K562 (cell line): ENCODE measurements around the gene CEACAM20. TPM values are rescaled to one million over a fixed set of nuclear protein-coding genes. Genes with fewer than 3 reads are reported as not detected.
"Not testable (repeated sequence)": the region's sequence is repeated elsewhere in the genome, so short reads cannot be mapped to it uniquely, and the experiment has no call there.

Experiments
- CHCHD3 ChIP-seq: fragments of 250-450 bp; sonication (Bioruptor Pico); IDR thresholded peaks from 2 replicates; pipeline ENCODE4 v2.1.2; 2022; ENCODE audit warnings: mild to moderate bottlenecking
- CUX1 ChIP-seq: fragments of 200-800 bp; sonication (Bioruptor generic); IDR thresholded peaks from 2 replicates; pipeline ENCODE4 v1.6.1; 2016; ENCODE audit warnings: missing genetic modification characterization, missing compliant biosample characterization
- NR2F6 ChIP-seq: fragments of 450-650 bp; formaldehyde crosslinking; IDR thresholded peaks from 2 replicates; pipeline ENCODE4 v1.4.0; 2020; ENCODE audit warnings: mild to moderate bottlenecking
- NR4A1 ChIP-seq, 2 experiments: fragments of 250-450 bp in 1 of 2; fragments of 450-650 bp in 1 of 2; sonication (Bioruptor Pico) in 1 of 2; IDR thresholded peaks; 2 replicates each; pipeline versions ENCODE4 v1.4.0 to v1.6.1; 2016 to 2020; ENCODE audit warnings: mild to moderate bottlenecking in 2 of 2, missing compliant biosample characterization in 1 of 2, missing genetic modification characterization in 1 of 2, moderate library complexity in 1 of 2
- PYGO2 ChIP-seq: fragments of 450-650 bp; IDR thresholded peaks from 2 replicates; pipeline ENCODE4 v1.6.1; 2016; ENCODE audit warnings: mild to moderate bottlenecking, missing genetic modification characterization, moderate library complexity, missing compliant biosample characterization
- TSHZ1 ChIP-seq: fragments of 250-450 bp; sonication (Bioruptor Pico); IDR thresholded peaks from 2 replicates; pipeline ENCODE4 v1.4.0; 2020; ENCODE audit warnings: mild to moderate bottlenecking, moderate library complexity
- ZNF3 ChIP-seq: fragments of 250-450 bp; sonication (Bioruptor Pico); IDR thresholded peaks from 2 replicates; pipeline ENCODE4 v1.5.0; 2021; ENCODE audit warnings: mild to moderate bottlenecking, moderate library complexity
- ZNF324 ChIP-seq: fragments of 250-450 bp; sonication (Bioruptor Pico); IDR thresholded peaks from 2 replicates; pipeline ENCODE4 v1.4.0; 2020; ENCODE audit warnings: mild to moderate bottlenecking
- ZNF445 ChIP-seq: fragments of 250-450 bp; sonication (Bioruptor Pico); IDR thresholded peaks from 2 replicates; pipeline ENCODE4 v1.4.0; 2020; ENCODE audit warnings: low read depth, mild to moderate bottlenecking, moderate library complexity
- ZNF57 ChIP-seq: fragments of 450-650 bp; formaldehyde crosslinking; IDR thresholded peaks from 2 replicates; pipeline ENCODE4 v1.4.0; 2020; ENCODE audit warnings: mild to moderate bottlenecking, moderate library complexity
- ZNF668 ChIP-seq: fragments of 250-450 bp; sonication (Bioruptor Pico); IDR thresholded peaks from 2 replicates; pipeline ENCODE4 v1.8.0; 2022; ENCODE audit warnings: mild to moderate bottlenecking, inconsistent platforms
- ZNF699 ChIP-seq: fragments of 250-450 bp; sonication (Bioruptor Pico); IDR thresholded peaks from 2 replicates; pipeline ENCODE4 v1.8.0; 2021; ENCODE audit warnings: mild to moderate bottlenecking, moderate library complexity; ENCODE audit not compliant: insufficient replicate concordance
- ZNF785 ChIP-seq: fragments of 250-450 bp; sonication (Bioruptor Pico); IDR thresholded peaks from 2 replicates; pipeline ENCODE4 v1.4.0; 2020; ENCODE audit warnings: mild to moderate bottlenecking
- polyA plus RNA-seq, 8 experiments: library from polyadenylated mRNA; depleted of rRNA in 4 of 8; stranded (reverse) in 5 of 8; unstranded in 3 of 8; fragments of >200 nt; fragmentation: Nextera tagmentation in 2 of 8; fragmentation: Illumina TruSeq in 1 of 8; extraction: Ambion mirVana in 2 of 8; extraction: Trizol in 1 of 8; gene quantifications; 2 replicates each; pipeline versions ENCODE4 v1.2.1 to v1.2.3, GENCODE V29; 2011 to 2014; ENCODE audit warnings: inconsistent platforms in 1 of 8, missing spikeins in 1 of 8
- total RNA-seq, 7 experiments: library from RNA; depleted of rRNA in 6 of 7; stranded (reverse); fragments of >200 nt in 6 of 7; fragmentation: Illumina TruSeq in 2 of 7; extraction: Trizol in 2 of 7; gene quantifications; 2 replicates each; pipeline versions ENCODE4 v1.2.1 to v1.2.3, GENCODE V29; 2011 to 2021; ENCODE audit warnings: low replicate concordance in 1 of 7
- TF ChIP-seq, protein P1 (sequence below): fragments of 250-450 bp; sonication (Bioruptor Pico); IDR thresholded peaks from 2 replicates; pipeline ENCODE4 v1.4.0; 2020; ENCODE audit warnings: mild to moderate bottlenecking
- TF ChIP-seq, protein P2 (sequence below): fragments of 250-450 bp; sonication (Bioruptor Pico); IDR thresholded peaks from 2 replicates; pipeline ENCODE4 v1.9.0; 2021; ENCODE audit warnings: mild to moderate bottlenecking, inconsistent platforms

The CEACAM20 gene
- total and polyA plus RNA-seq, 9 of the 15 experiments (the other 6 are each of a cell fraction or from before 2014, with no cell fraction given): not detected

GRCh38 chr19:44550976-44551375, 21.5 kb upstream of the CEACAM20 start (continued):
- 0 out of 2 replicates have a peak, but pooled peaks have one; percentile 59 for TF ChIP-seq CUX1 (CRISPR knock-in tag)
- peak; percentile 87 for TF ChIP-seq ZNF445 (CRISPR knock-in tag)
- peak; percentile 96; the same call in 1 of the 2 replicates for TF ChIP-seq CHCHD3 (CRISPR knock-in tag)
- TF ChIP-seq ZNF3: peak; percentile 89
- peak; percentile 72; the same call in 1 of the 2 replicates for TF ChIP-seq PYGO2 (tag)
- TF ChIP-seq NR4A1 (CRISPR knock-in tag; IDR thresholded peaks at IDR 0.05): not testable (repeated sequence)
- TF ChIP-seq NR4A1 (tag; IDR thresholded peaks at IDR 0.05): peak; percentile 85; the same call in 1 of the 2 replicates
- TF ChIP-seq NR2F6 (CRISPR knock-in tag): peak; percentile 97
- 0 out of 2 replicates have a peak, but pooled peaks have one; percentile 36 for TF ChIP-seq ZNF668
- 0 out of 2 replicates have a peak, but pooled peaks have one; percentile 37 for TF ChIP-seq ZNF324 (CRISPR knock-in tag)
- peak; percentile 34; the same call in 1 of the 2 replicates for TF ChIP-seq ZNF57 (CRISPR knock-in tag)
- TF ChIP-seq, protein P1, sequence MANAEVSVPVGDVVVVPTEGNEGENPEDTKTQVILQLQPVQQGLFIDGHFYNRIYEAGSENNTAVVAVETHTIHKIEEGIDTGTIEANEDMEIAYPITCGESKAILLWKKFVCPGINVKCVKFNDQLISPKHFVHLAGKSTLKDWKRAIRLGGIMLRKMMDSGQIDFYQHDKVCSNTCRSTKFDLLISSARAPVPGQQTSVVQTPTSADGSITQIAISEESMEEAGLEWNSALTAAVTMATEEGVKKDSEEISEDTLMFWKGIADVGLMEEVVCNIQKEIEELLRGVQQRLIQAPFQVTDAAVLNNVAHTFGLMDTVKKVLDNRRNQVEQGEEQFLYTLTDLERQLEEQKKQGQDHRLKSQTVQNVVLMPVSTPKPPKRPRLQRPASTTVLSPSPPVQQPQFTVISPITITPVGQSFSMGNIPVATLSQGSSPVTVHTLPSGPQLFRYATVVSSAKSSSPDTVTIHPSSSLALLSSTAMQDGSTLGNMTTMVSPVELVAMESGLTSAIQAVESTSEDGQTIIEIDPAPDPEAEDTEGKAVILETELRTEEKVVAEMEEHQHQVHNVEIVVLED: peak; percentile 64
- peak; percentile 81; the same call in 1 of the 2 replicates for TF ChIP-seq ZNF785 (CRISPR knock-in tag)
- TF ChIP-seq TSHZ1 (CRISPR knock-in tag): peak; percentile 90
- TF ChIP-seq, protein P2, sequence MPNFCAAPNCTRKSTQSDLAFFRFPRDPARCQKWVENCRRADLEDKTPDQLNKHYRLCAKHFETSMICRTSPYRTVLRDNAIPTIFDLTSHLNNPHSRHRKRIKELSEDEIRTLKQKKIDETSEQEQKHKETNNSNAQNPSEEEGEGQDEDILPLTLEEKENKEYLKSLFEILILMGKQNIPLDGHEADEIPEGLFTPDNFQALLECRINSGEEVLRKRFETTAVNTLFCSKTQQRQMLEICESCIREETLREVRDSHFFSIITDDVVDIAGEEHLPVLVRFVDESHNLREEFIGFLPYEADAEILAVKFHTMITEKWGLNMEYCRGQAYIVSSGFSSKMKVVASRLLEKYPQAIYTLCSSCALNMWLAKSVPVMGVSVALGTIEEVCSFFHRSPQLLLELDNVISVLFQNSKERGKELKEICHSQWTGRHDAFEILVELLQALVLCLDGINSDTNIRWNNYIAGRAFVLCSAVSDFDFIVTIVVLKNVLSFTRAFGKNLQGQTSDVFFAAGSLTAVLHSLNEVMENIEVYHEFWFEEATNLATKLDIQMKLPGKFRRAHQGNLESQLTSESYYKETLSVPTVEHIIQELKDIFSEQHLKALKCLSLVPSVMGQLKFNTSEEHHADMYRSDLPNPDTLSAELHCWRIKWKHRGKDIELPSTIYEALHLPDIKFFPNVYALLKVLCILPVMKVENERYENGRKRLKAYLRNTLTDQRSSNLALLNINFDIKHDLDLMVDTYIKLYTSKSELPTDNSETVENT: peak; percentile 96
- peak; percentile 91 for TF ChIP-seq ZNF699 (CRISPR knock-in tag)
